ENCODE data around the gene IL9R.

- TF ChIP-seq SIN3A (IDR thresholded peaks at IDR 0.05; ENCODE audit: borderline replicate concordance, insufficient read depth, low read depth, low read length) (no peak), CTCF (IDR thresholded peaks at IDR 0.05) (peak; percentile 80), POLR2AphosphoS5 (IDR thresholded peaks at IDR 0.05; ENCODE audit: low read depth, low read length) (no peak), REST (IDR thresholded peaks at IDR 0.05; ENCODE audit: insufficient read depth in 1 of 2, low read depth in 2 of 2, low read length in 1 of 2) (no peak), TCF7L2 (IDR thresholded peaks at IDR 0.05; ENCODE audit: low read depth, low read length) (no peak)
Observed at GRCh38 chrX:155966876-155967275, 30.6 kb upstream of the IL9R start.
